IPS-18a (cell line): ENCODE measurements around the gene ZDHHC1.
"Not testable (repeated sequence)": the region's sequence is repeated elsewhere in the genome, so short reads cannot be mapped to it uniquely, and the experiment has no call there.

ENCODE experiments used
- H3K27ac ChIP-seq: one replicate; pipeline ENCODE4 v1.5.1; 2013; ENCODE audit warnings: low read length
- H3K27me3 ChIP-seq: one replicate; pipeline ENCODE4 v1.6.1; 2013; ENCODE audit warnings: mild to moderate bottlenecking, low read length; ENCODE audit not compliant: control insufficient read depth, insufficient read depth
- H3K36me3 ChIP-seq: one replicate; pipeline ENCODE4 v1.6.1; 2013; ENCODE audit warnings: low read depth, low read length; ENCODE audit not compliant: control insufficient read depth
- H3K4me1 ChIP-seq: one replicate; pipeline ENCODE4 v1.6.1; 2013; ENCODE audit warnings: low read depth, low read length; ENCODE audit not compliant: control insufficient read depth
- H3K4me3 ChIP-seq: one replicate; pipeline ENCODE4 v1.5.1; 2013; ENCODE audit warnings: low read length
- H3K9ac ChIP-seq: one replicate; pipeline ENCODE4 v1.6.1; 2013; ENCODE audit warnings: mild to moderate bottlenecking, low read length, moderate library complexity
- H3K9me3 ChIP-seq: one replicate; pipeline ENCODE4 v1.6.1; 2013; ENCODE audit warnings: low read depth, low read length; ENCODE audit not compliant: control insufficient read depth

Gene ZDHHC1

DNA sequence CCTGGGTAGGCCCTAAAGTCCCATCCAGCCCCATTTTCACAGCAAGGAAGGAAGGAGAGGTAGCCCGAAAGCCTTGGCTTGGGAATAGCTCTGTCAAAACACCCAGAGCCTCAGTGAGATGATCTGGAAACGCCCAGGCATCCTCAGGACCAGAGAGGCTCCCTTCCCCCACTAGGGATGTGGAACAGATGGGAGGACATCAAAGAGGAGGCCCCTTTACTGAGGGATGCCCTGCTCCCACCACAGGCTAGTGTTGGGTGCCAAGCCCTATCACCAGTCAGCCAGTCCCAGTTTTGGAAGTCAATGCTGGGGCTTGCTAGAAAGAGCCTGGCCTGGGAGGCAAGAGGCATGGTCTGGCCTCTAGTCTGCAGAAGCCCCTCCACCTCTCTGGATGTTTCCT is 27.7 kb downstream of the ZDHHC1 start:
- no peak overlapping the region for H3K4me3 ChIP-seq
- no peak overlapping the region for H3K9ac ChIP-seq
- H3K27ac ChIP-seq: no peak overlapping the region
- H3K4me1 ChIP-seq: peaks cover 12% of the 10 kb centered on the region
- no peaks in the 10 kb centered on the region for H3K9me3 ChIP-seq
- H3K27me3 ChIP-seq: peaks cover 23% of the 10 kb centered on the region
- no peaks in the 10 kb centered on the region for H3K36me3 ChIP-seq

DNA sequence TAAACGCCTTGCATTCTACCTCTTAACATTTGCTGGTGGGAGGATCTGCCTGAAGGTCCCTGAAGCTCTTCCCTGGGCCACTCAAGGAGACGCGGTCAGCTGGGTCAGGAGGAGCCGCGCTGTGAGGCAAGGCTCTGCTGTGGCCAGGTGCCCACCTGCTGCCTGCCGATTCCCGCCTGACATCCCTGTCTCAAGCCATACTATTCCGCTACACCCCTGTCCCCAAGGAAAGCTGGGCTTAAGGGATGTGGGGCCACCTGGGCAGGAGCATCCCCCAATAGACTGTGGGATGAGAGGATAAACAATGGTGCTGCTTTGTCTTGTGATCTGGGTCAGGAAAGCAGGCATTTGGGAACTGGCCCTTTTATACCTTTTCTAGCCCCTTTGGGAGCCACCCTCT is 28.1 kb downstream of the ZDHHC1 start:
- H3K4me1 ChIP-seq: peaks cover 11% of the 10 kb centered on the region
- no peaks in the 10 kb centered on the region for H3K9me3 ChIP-seq
- peaks cover 19% of the 10 kb centered on the region for H3K27me3 ChIP-seq
- no peak overlapping the region for H3K27ac ChIP-seq
- H3K36me3 ChIP-seq: no peaks in the 10 kb centered on the region
- no peak overlapping the region for H3K9ac ChIP-seq
- H3K4me3 ChIP-seq: no peak overlapping the region

DNA sequence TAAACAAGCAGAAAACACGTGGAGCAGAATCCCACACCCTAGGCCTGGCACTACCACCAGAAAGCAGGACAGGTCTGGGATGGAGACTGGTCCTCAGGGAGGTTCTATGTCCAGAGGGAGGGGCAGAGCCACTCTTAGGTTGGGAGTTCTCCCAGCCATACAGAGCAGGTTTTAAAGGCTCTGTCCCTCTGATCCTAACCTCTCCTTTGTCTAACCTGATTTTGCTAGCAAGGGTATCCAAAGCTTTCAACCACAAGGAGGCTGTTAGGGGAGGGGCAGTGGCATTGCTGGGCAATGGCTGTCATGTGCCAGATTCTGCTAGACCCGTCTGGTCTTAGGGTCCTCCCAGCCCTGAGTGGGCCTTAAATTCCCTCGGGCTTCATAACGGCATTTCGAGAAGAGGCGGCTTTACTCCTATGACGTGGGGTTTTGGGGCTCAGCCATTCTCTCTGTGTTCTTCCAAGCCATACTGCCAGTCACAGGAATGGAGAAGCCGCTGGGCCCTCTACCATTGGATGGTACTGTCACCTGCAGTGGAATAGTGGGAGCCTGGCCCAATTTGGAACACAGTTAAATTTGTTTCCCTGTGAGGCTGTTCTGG is 28.7 kb downstream of the ZDHHC1 start:
- no peak overlapping the region for H3K27ac ChIP-seq
- H3K36me3 ChIP-seq: no peaks in the 10 kb centered on the region

DNA sequence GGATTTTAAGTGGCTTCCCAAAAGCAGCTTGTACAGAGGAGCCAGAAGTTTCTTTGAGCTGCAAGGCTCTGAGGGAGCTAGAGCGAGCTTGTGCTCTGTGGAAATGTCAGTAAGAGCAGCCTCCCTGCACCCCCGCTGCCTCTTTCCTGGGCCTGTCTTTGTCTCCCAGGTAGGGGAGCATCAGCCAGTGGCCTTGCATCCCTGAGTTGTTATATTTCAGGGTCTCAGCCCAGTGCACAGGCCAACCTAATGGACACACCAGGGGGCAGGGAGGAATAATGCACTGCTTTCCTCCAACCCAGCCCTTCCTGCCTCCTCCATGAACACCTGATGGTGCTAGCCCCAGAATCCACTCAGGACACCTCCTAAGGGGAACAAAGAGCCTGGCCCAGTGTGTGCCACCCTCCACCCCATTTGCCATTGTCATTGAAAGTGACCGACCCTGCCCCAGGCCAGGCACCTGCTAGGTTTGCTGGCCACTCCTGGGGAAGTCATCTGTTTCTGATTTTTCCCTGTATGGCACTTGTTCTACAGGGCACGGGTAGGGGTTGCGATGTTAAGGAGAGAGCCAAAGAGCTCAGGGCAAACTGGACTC is 29.3 kb downstream of the ZDHHC1 start:
- Histone ChIP-seq H3K4me1 (peaks cover 11% of the 10 kb centered on the region), H3K27me3 (peaks cover 7% of the 10 kb centered on the region), H3K27ac (no peak overlapping the region), H3K9me3 (no peaks in the 10 kb centered on the region), H3K36me3 (no peaks in the 10 kb centered on the region), H3K4me3 (no peak overlapping the region), H3K9ac (no peak overlapping the region)

More for the DNA sequence above, 28.7 kb downstream of the ZDHHC1 start:
- no peak overlapping the region for H3K4me3 ChIP-seq
- H3K9me3 ChIP-seq: no peaks in the 10 kb centered on the region
- no peak overlapping the region for H3K9ac ChIP-seq
- H3K4me1 ChIP-seq: peaks cover 11% of the 10 kb centered on the region
- H3K27me3 ChIP-seq: peaks cover 13% of the 10 kb centered on the region

DNA sequence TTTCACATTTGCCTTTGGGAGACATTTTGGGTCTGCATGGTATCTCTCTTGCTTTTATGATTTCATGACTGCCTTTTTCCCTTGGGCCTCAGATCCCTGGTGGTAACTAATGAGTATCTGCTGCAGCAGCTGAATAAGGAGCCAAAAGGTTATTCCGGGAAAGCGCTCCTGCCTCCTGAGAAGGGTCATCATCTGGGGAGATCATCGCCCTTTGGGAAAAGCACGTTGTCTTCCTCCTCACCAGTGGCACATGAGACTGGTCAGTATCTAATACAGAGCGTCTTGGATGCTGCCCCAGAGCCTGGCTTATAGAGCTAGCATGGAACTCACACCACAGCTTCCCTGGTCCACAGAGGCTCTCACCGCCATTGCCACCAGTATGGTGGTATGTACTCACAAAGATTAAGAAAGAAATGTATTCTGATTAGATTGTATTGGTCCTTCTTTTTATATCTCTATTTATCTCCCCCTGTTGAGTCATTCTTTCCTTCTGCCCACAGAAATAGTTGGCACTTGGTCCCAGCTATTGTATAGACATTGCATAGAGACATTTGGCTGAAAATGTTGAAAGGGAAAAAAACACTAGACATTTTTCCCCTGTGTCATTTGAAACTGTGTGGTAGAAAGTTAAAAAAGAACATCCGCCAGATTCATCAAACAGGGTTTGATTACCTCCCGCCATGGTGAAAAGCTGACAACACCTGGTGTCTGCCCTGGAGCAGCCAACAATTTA is 31.3 kb downstream of the ZDHHC1 start:
- Histone ChIP-seq H3K36me3 (no peaks in the 10 kb centered on the region), H3K4me3 (no peak overlapping the region), H3K9me3 (no peaks in the 10 kb centered on the region), H3K4me1 (peaks cover 11% of the 10 kb centered on the region), H3K27me3 (no peaks in the 10 kb centered on the region), H3K27ac (no peak overlapping the region), H3K9ac (no peak overlapping the region)

DNA sequence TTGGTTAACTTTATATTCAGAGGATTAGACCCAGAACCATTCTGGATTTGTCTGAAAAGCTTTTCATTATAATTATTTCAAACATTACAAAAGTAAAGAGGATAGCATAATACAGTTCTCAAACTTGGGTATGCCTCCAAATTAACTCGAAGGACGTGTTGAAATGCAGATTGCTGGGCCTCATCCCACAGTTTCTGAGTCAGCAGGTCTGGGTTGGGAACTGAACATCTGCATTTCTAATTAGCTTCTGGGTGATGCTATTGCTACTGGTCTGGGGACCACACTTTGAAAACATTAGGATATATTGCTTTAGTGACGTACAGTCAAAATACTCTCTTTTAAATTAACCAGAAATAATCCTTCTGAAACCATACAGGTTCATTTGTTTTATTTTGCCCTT is 33.0 kb downstream of the ZDHHC1 start:
- H3K9me3 ChIP-seq: no peaks in the 10 kb centered on the region
- H3K4me1 ChIP-seq: peaks cover 11% of the 10 kb centered on the region
- no peaks in the 10 kb centered on the region for H3K27me3 ChIP-seq
- no peaks in the 10 kb centered on the region for H3K36me3 ChIP-seq
- H3K27ac ChIP-seq: no peak overlapping the region
- no peak overlapping the region for H3K4me3 ChIP-seq
- no peak overlapping the region for H3K9ac ChIP-seq

DNA sequence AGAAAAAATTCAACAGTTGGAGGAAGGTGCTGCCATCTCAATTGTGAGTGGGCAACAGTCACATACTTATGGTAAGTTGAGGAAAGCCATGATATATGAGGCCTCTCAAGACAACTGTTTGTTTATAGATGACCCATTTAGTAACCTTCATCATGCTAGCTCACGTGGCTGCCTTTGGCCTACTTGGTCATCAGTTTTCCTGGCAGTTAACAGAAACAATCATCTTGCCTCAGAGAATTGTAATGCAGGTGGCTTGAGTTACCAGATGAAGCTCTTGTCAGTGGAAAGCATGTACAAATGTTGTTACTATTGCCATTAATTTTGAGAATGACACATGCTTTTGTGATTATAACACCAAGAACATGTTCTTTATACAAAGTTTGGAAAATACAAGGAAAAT is 37.6 kb downstream of the ZDHHC1 start:
- no peak overlapping the region for H3K9ac ChIP-seq
- H3K36me3 ChIP-seq: no peaks in the 10 kb centered on the region
- no peaks in the 10 kb centered on the region for H3K27me3 ChIP-seq
- H3K4me1 ChIP-seq: no peaks in the 10 kb centered on the region
- no peak overlapping the region for H3K27ac ChIP-seq
- H3K9me3 ChIP-seq: no peaks in the 10 kb centered on the region
- no peak overlapping the region for H3K4me3 ChIP-seq

DNA sequence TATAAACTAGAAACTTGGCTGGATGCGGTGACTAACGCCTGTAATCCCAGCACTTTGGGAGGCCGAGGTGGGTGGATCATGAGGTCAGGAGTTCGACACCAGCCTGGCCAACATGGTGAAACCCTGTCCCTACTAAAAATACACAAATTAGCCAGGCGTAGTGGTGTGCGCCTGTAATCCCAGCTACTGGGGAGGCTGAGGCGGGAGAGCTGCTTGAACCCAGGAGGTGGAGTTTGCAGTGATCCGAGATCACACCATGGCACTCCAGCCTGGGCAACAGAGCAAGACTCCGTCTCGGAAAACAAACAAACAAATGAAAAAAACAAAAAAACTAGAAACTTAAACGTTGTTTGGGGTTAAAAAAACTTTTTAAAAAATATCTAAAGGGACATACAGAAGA is 40.3 kb downstream of the ZDHHC1 start:
- not testable (repeated sequence) for H3K27me3 ChIP-seq, H3K4me3 ChIP-seq, H3K9ac ChIP-seq, H3K27ac ChIP-seq, H3K9me3 ChIP-seq, H3K4me1 ChIP-seq, H3K36me3 ChIP-seq

DNA sequence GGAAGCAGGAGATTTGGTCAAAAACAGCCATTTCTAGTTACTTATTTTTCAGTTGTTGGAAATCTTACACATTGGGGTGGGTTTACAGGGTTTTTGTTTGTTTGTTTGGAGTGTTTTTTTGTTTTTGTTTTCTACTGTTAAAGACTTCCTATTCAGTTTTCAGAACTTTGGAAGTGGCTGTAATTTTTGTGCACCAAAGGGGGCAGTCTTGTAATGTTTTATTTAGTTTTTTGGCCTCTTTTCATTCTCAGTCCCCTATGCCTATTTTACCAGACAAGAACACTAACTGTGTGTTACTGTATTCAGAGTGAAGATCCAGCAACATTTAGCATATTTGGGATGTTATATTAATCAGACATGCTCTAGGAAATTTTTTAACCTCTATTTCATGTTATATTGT is 43.6 kb downstream of the ZDHHC1 start:
- Histone ChIP-seq H3K9ac (no peak overlapping the region), H3K27me3 (peaks cover 10% of the 10 kb centered on the region), H3K27ac (no peak overlapping the region), H3K4me3 (no peak overlapping the region), H3K9me3 (no peaks in the 10 kb centered on the region), H3K4me1 (no peaks in the 10 kb centered on the region), H3K36me3 (no peaks in the 10 kb centered on the region)

DNA sequence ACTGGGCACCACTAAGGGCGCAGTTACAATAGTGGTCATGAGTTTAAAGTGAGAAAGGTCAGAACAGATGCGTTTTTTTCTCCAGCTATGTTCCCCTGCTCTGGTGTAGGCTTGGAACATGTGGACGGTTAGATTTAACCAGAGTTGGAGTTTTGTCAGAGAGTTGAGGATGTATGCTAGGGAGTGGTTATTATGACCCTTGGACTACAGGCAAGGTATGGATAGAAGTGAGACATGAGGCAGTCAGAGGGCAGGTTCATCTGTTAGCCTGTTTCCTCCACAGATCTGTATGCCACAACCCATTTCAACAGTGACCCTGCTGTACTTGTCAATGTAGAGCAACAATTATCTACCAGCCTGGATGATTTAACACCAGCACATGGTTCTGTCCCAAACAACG is 45.6 kb downstream of the ZDHHC1 start:
- no peak overlapping the region for H3K4me3 ChIP-seq
- no peaks in the 10 kb centered on the region for H3K36me3 ChIP-seq
- no peak overlapping the region for H3K9ac ChIP-seq
- H3K4me1 ChIP-seq: no peaks in the 10 kb centered on the region
- H3K27ac ChIP-seq: no peak overlapping the region
- H3K9me3 ChIP-seq: no peaks in the 10 kb centered on the region
- H3K27me3 ChIP-seq: peaks cover 15% of the 10 kb centered on the region

DNA sequence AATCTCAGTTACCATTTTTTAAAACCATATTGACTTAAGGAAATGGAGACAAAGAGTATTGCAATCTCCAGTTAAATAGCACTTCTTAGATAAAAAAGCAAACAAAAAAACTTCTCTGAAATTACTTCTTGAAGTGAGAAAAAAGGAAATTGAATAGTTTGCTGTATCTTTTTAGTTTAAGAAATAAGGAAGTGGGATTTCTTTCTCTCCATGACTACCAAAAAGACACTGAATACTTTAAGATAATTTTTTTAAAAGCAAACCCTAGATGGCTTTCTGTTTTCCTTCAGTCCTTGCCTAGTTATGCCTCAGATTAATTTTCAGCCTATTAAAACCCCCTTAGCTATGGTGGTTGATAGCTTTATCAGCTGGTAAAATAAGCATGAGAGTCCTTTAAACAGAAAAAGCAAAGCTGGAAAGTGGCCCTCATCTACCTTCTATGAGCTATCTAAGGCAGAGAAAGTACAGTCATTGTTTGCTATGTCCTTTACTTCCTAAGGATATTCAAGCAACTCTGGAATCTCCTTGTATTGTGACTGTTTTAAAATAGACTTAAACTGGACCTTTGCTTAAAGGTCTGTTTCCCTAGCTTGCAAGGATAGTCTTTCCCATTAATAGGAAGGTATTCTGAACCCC is 51.6 kb downstream of the ZDHHC1 start:
- Histone ChIP-seq H3K27me3 (peaks cover 35% of the 10 kb centered on the region), H3K9ac (no peak overlapping the region)

More for the DNA sequence above, 51.6 kb downstream of the ZDHHC1 start:
- H3K4me3 ChIP-seq: no peak overlapping the region
- H3K36me3 ChIP-seq: no peaks in the 10 kb centered on the region
- no peaks in the 10 kb centered on the region for H3K9me3 ChIP-seq
- H3K27ac ChIP-seq: no peak overlapping the region
- no peaks in the 10 kb centered on the region for H3K4me1 ChIP-seq
